Vagina (tissue), 2 donors: Measurements from ENCODE around the gene ZMYND15. TPM values are rescaled to one million over a fixed set of nuclear protein-coding genes. Genes with fewer than 3 reads are reported as not detected.

ENCODE experiments used
- DNase-seq, 2 donors: peaks; one replicate each; pipeline ENCODE4 v3.0.0-alpha.2; 2017; ENCODE audit errors: extremely low spot score in 2 of 2
- H3K27ac ChIP-seq: fragments of 200-600 bp; sonication (generic); one replicate; pipeline ENCODE4 v1.5.1; 2019
- H3K27me3 ChIP-seq: fragments of 200-600 bp; sonication (generic); one replicate; pipeline ENCODE4 v1.5.1; 2019
- H3K36me3 ChIP-seq, 2 donors: fragments of 200-600 bp; sonication (generic); one replicate each; pipeline ENCODE4 v1.5.1; 2017 to 2019
- H3K4me1 ChIP-seq: fragments of 200-600 bp; sonication (generic); one replicate; pipeline ENCODE4 v1.5.1; 2019
- H3K4me3 ChIP-seq, 2 donors: fragments of 200-600 bp; sonication (generic); 1 replicate in 1 of 2; 2 replicates in 1 of 2; pipeline ENCODE4 v1.5.1; 2016 to 2019
- H3K9me3 ChIP-seq: fragments of 200-600 bp; sonication (generic); one replicate; pipeline ENCODE4 v1.5.1; 2019
- CTCF ChIP-seq, 3 experiments: fragments of 450-650 bp in 2 of 3; fragments of 200-600 bp in 1 of 3; sonication (generic) in 1 of 3; IDR thresholded peaks; one replicate each; pipeline ENCODE4 v1.5.1; 2017 to 2019; ENCODE audit warnings: antibody characterized with exemption in 3 of 3, mild to moderate bottlenecking in 2 of 3, moderate library complexity in 2 of 3
- POLR2A ChIP-seq, 2 donors: fragments of 450-650 bp; IDR thresholded peaks; one replicate each; pipeline ENCODE4 v1.6.1; 2017; ENCODE audit warnings: antibody characterized with exemption in 2 of 2, mild to moderate bottlenecking in 2 of 2, moderate library complexity in 2 of 2
- POLR2AphosphoS5 ChIP-seq, 2 donors: sonication (generic); formaldehyde crosslinking; IDR thresholded peaks; one replicate each; pipeline ENCODE4 v1.9.0; 2017; ENCODE audit warnings: antibody characterized with exemption in 2 of 2, mild to moderate bottlenecking in 2 of 2, low read depth in 1 of 2; ENCODE audit not compliant: insufficient read depth in 1 of 2
- intact Hi-C: fragments of 100-400 bp; cut with DNase I; formaldehyde crosslinking; loops from one replicate; pipeline ENCODE4 v1.15.1; 2023
- total RNA-seq: library from RNA; depleted of rRNA; stranded (reverse); fragments of >200 nt; gene quantifications from one replicate; pipeline ENCODE4 v1.2.3, GENCODE V29; 2016

ZMYND15 gene
- total RNA-seq, 1 donor from 2014 or later: not detected

DNA sequence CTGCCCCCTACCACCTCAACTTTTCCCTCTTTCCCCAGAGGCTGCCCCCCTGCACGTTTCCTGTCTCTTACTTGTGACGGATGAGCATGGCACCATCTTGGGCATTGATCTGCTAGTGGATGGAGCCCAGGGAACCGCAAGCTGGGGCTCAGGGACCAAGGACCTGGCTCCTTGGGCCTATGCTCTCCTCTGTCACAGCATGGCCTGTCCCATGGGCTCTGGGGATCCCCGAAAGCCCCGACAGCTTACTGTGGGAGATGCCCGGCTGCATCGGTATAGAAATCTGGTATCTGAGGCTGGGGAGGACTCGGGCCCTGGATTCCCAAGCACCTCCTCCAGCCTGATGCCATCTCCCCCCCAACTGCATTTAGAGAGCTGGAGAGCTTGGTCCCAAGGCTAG is 1.9 kb downstream of the ZMYND15 start:
- Histone ChIP-seq H3K27me3 (peaks cover 4% of the 10 kb centered on the region), H3K4me3 (no peak overlapping the region), H3K4me1 (peaks cover 28% of the 10 kb centered on the region), H3K36me3 (no peaks in the 10 kb centered on the region), H3K27ac (no peak overlapping the region), H3K9me3 (no peaks in the 10 kb centered on the region)
- intact Hi-C loops: no loop called here
- no peak for DNase-seq
- TF ChIP-seq POLR2A (IDR thresholded peaks at IDR 0.05) (no peak), POLR2AphosphoS5 (IDR thresholded peaks at IDR 0.05; ENCODE audit: insufficient read depth in 1 of 2, low read depth in 1 of 2) (no peak), CTCF (IDR thresholded peaks at IDR 0.05) (no peak)

DNA sequence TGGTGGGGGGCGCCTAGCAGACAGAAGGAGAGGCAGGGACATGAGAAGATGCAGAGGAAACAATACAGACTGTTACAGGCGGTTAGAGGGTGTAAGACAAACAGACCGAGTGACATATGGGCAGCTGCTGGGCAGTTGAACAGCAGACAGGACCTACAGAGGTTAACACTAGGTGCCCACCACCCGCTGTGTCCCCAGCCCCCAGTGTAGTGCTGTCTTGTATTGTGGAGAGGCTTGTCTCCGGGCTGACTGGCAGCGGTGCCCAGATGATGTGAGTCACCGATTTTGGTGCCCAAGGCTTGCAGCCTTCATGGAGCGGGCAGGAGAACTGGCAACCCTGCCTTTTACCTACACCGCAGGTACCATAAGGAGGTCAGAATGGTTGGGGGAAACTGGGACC is 2.5 kb downstream of the ZMYND15 start:
- no peak for TF ChIP-seq POLR2A (IDR thresholded peaks at IDR 0.05)
- TF ChIP-seq POLR2AphosphoS5 (IDR thresholded peaks at IDR 0.05; ENCODE audit: insufficient read depth in 1 of 2, low read depth in 1 of 2): no peak
- H3K9me3 ChIP-seq: no peaks in the 10 kb centered on the region
- H3K27ac ChIP-seq: no peak overlapping the region
- intact Hi-C loops: no loop called here
- DNase-seq: no peak
- H3K4me3 ChIP-seq: no peak overlapping the region
- peaks cover 4% of the 10 kb centered on the region for H3K27me3 ChIP-seq
- H3K4me1 ChIP-seq: peaks cover 28% of the 10 kb centered on the region
- no peaks in the 10 kb centered on the region for H3K36me3 ChIP-seq

DNA sequence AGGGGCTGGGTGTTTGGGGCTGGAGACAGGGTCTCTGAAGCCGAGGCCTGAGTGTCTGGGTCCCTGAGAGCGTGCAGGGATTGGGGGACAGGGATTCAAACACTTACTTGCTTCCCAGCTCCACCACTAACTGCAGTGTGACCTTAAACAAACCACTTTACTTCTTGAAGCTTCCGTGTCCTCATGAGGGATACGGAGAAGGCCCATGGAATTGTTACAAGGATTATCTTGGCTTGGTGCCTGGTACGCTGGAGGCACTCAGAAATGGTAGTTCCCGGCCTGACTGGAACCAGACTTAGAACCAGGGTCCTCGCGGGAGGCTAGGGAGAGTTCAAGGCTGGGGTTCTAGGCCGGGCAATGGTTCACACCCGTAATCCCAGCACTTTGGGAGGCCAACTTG is 3.0 kb downstream of the ZMYND15 start:
- H3K4me3 ChIP-seq: no peak overlapping the region
- no peak for TF ChIP-seq POLR2AphosphoS5 (IDR thresholded peaks at IDR 0.05; ENCODE audit: insufficient read depth in 1 of 2, low read depth in 1 of 2)
- no peak for TF ChIP-seq CTCF (IDR thresholded peaks at IDR 0.05)
- no peak for TF ChIP-seq POLR2A (IDR thresholded peaks at IDR 0.05)
- H3K27me3 ChIP-seq: peaks cover 4% of the 10 kb centered on the region
- DNase-seq: no peak
- no peaks in the 10 kb centered on the region for H3K36me3 ChIP-seq
- H3K4me1 ChIP-seq: peaks cover 28% of the 10 kb centered on the region
- intact Hi-C loops: no loop called here
- no peak overlapping the region for H3K27ac ChIP-seq
- H3K9me3 ChIP-seq: no peaks in the 10 kb centered on the region

DNA sequence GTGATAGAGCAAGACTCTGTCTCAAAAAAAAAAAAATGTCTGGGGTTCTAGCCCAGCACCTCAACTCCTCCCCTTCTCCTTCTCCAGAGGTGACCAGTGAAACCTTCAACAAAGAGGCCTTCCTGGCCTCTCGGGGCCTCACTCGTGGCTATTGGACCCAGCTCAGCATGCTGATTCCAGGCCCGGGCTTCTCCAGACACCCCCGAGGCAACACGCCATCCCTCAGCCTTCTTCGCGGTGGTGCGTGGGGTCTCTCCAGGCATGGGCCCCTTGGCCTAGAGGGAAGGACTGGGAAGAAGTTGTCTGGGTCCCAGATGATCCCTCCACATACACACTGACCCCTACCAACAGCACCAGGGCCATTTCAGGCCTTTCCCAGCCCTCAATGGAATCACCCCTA is 3.6 kb downstream of the ZMYND15 start:
- Histone ChIP-seq H3K27me3 (peaks cover 4% of the 10 kb centered on the region), H3K9me3 (no peaks in the 10 kb centered on the region), H3K27ac (no peak overlapping the region), H3K36me3 (no peaks in the 10 kb centered on the region), H3K4me3 (no peak overlapping the region), H3K4me1 (peaks cover 26% of the 10 kb centered on the region)
- intact Hi-C loops: no loop called here
- no peak for TF ChIP-seq POLR2A (IDR thresholded peaks at IDR 0.05)
- TF ChIP-seq POLR2AphosphoS5 (IDR thresholded peaks at IDR 0.05; ENCODE audit: insufficient read depth in 1 of 2, low read depth in 1 of 2): no peak
- DNase-seq: no peak

GRCh38 chr17:4743898-4744297 is 4.3 kb downstream of the ZMYND15 start:
- Histone ChIP-seq H3K27me3 (peaks cover 4% of the 10 kb centered on the region), H3K4me1 (peaks cover 19% of the 10 kb centered on the region), H3K4me3 (no peak overlapping the region), H3K9me3 (no peaks in the 10 kb centered on the region), H3K27ac (no peak overlapping the region), H3K36me3 (no peaks in the 10 kb centered on the region)
- DNase-seq: no peak
- intact Hi-C loops: no loop called here
- no peak for TF ChIP-seq CTCF (IDR thresholded peaks at IDR 0.05)
- no peak for TF ChIP-seq POLR2AphosphoS5 (IDR thresholded peaks at IDR 0.05; ENCODE audit: insufficient read depth in 1 of 2, low read depth in 1 of 2)
- TF ChIP-seq POLR2A (IDR thresholded peaks at IDR 0.05): no peak

DNA sequence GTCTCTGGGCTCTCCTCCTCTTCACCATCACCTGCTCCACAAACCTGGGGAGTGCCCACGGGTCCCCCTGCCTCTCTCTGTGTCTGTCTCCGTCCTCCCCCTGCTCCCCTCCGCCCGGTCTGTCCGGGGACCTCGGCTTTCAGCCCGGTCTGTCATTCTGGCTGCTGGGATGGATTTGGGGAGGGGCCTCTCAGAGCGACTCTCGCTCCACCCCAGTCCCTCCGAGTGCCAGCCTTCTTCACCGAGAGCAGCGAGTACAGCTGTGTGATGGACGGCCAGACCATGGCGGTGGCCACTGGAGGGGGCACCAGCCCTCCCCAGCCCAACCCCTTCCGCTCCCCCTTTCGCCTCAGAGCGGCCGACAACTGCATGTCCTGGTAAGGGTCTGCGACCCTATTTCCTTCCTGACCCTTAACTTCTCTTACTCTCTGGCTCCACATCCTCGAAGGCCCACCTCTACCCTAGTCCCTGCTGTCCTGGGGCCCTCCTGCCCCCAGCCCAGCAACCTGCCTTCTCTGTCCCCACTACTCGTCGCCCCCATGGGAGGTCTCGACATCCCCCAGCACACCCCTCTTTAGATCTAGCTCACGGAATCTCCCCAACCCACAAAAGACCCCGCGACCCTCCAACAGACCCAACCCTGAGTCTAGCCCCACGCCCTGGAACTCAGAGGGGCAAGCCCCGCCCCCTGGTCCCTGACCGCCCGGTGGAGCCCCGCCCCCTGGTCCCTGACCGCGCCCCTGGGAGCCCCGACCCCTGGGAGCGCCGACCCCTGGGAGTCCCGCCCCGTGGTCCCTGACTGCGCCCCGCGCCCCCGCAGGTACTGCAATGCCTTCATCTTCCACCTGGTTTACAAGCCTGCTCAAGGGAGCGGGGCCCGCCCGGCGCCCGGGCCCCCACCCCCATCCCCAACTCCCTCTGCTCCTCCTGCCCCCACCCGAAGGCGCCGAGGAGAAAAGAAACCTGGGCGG is 5.7 kb downstream of the ZMYND15 start:
- TF ChIP-seq POLR2AphosphoS5 (IDR thresholded peaks at IDR 0.05; ENCODE audit: insufficient read depth in 1 of 2, low read depth in 1 of 2) (no peak), CTCF (IDR thresholded peaks at IDR 0.05) (no peak), POLR2A (IDR thresholded peaks at IDR 0.05) (no peak)
- peaks cover 4% of the 10 kb centered on the region for H3K27me3 ChIP-seq

More for the DNA sequence above, 5.7 kb downstream of the ZMYND15 start:
- peaks cover 10% of the 10 kb centered on the region for H3K4me1 ChIP-seq
- H3K27ac ChIP-seq: no peak overlapping the region
- intact Hi-C loops: no loop called here
- no peaks in the 10 kb centered on the region for H3K36me3 ChIP-seq
- H3K9me3 ChIP-seq: no peaks in the 10 kb centered on the region
- no peak overlapping the region for H3K4me3 ChIP-seq
- no peak for DNase-seq
